ENCODE measurements around the gene LLGL1. TPM values are rescaled to one million over a fixed set of nuclear protein-coding genes. Genes with fewer than 3 reads are reported as not detected.

The LLGL1 gene
- total and polyA plus RNA-seq, 9 donors, result 2.5 to 28.0 (median 21.6) TPM

DNA sequence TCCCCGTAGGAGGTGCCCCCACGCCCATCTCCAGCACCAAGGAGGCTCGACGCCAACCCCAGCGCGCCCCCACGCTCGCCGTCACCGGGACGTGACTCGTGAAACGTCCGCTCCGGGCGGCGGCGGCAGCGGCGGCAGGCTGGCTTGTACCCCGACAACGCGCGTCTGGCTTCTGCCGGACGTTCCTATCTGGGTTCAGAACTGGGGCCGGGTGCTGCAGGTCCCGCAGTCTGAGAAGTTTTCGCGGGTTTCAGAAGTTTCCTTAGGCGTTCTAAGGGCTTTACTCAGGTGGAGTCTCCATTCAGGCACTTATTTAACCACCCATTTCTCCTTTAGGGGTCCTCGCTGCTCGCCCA, 42.5 kb upstream of the LLGL1 start:
- 0% methylated on average over 30 to 33 of the region's 33 CpGs for WGBS, 3 donors
- Histone ChIP-seq H3K4me3 (peak overlapping the region; percentile 95), H3K27ac (peak overlapping the region; percentile 73 to 94), H3K36me3 (no peaks in the 10 kb centered on the region), H3K4me1 (ENCODE audit: insufficient read depth) (peaks cover 16% of the 10 kb centered on the region), H3K27me3 (no peaks in the 10 kb centered on the region), H3K9me3 (no peaks in the 10 kb centered on the region)
- intact Hi-C loops (cut with DNase I), result no loop called here
- TF ChIP-seq POLR2A (IDR thresholded peaks at IDR 0.05) (peak; percentile 40), EP300 (IDR thresholded peaks at IDR 0.05) (no peak)
- peak; percentile 87 to 94 (median 92) for DNase-seq

DNA sequence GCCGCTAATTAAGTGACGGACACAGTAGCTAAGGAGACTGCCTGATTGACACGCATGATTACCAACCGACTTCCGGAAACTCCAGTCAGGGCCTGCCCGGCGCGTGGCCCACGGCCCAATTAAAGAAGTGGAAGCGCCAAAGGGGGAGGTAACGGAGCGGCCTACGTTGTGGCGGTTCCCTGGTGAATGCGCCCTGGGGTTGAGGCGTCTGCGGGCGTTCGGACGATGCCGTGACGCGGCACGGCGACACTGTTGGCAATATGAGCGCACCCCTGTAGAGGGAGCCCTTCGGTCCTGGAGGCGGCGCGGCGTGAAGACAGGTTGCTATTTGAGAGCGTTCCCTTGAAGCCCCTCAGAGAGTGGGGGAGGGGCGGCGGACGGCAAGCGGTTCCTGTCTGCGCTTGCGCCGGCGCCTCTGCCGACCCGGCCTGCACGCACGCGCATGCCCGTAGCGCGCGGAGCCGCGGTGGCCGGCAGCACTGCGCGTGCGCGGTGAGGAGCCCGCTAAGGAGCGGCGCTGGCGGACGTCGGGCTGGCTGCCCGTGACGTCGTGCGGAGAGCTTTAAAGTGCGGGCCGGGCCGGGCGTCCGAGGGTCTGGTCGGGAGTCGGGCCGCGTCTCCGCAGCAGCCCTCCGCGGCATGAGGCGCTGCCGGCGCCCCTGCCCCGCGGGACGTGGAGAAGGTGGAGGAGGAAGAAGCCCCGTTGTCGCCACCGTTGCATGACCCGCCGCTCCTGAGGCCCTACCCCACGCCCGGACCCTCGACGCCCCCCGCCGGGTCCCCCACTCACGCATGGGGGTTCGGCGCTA, 41.9 kb upstream of the LLGL1 start, which contains the start of gene ALKBH5:
ALKBH5 (plus strand) TSS at position 495 of the 809 bp plus-strand sequence. CDS start 416 bp downstream, outside the sequence.
- H3K36me3 ChIP-seq, result no peaks in the 10 kb centered on the region
- 0 to 1% (median 1%) methylated on average over 50 to 98 of the region's 98 CpGs for WGBS, 3 donors
- H3K9me3 ChIP-seq, result no peaks in the 10 kb centered on the region
- H3K27ac ChIP-seq, result peak within 1 kb of the TSS; percentile 73 to 94
- peak; percentile 96 to 98 (median 97) for DNase-seq
- no peaks in the 10 kb centered on the region for H3K27me3 ChIP-seq
- H3K4me3 ChIP-seq, result peak within 1 kb of the TSS; percentile 95
- peaks cover 21% of the 10 kb centered on the region for H3K4me1 ChIP-seq (ENCODE audit: insufficient read depth)
- TF ChIP-seq EP300 (IDR thresholded peaks at IDR 0.05) (peak; percentile 66), POLR2A (IDR thresholded peaks at IDR 0.05) (peak; percentile 99)
- TF ChIP-seq, protein P1, sequence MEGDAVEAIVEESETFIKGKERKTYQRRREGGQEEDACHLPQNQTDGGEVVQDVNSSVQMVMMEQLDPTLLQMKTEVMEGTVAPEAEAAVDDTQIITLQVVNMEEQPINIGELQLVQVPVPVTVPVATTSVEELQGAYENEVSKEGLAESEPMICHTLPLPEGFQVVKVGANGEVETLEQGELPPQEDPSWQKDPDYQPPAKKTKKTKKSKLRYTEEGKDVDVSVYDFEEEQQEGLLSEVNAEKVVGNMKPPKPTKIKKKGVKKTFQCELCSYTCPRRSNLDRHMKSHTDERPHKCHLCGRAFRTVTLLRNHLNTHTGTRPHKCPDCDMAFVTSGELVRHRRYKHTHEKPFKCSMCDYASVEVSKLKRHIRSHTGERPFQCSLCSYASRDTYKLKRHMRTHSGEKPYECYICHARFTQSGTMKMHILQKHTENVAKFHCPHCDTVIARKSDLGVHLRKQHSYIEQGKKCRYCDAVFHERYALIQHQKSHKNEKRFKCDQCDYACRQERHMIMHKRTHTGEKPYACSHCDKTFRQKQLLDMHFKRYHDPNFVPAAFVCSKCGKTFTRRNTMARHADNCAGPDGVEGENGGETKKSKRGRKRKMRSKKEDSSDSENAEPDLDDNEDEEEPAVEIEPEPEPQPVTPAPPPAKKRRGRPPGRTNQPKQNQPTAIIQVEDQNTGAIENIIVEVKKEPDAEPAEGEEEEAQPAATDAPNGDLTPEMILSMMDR (IDR thresholded peaks at IDR 0.05), result peak; percentile 6 to 43 (median 8)
- intact Hi-C loops (cut with DNase I), result no loop called here

DNA sequence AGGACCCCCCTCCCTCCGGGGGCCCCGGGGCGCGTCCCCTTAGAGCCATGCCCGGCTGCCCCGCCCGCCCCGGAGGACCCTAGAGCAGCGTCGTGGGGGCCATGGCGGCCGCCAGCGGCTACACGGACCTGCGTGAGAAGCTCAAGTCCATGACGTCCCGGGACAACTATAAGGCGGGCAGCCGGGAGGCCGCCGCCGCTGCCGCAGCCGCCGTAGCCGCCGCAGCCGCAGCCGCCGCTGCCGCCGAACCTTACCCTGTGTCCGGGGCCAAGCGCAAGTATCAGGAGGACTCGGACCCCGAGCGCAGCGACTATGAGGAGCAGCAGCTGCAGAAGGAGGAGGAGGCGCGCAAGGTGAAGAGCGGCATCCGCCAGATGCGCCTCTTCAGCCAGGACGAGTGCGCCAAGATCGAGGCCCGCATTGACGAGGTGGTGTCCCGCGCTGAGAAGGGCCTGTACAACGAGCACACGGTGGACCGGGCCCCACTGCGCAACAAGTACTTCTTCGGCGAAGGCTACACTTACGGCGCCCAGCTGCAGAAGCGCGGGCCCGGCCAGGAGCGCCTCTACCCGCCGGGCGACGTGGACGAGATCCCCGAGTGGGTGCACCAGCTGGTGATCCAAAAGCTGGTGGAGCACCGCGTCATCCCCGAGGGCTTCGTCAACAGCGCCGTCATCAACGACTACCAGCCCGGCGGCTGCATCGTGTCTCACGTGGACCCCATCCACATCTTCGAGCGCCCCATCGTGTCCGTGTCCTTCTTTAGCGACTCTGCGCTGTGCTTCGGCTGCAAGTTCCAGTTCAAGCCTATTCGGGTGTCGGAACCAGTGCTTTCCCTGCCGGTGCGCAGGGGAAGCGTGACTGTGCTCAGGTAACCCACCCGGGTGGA, 41.0 kb upstream of the LLGL1 start:
- peaks cover 23% of the 10 kb centered on the region for H3K4me1 ChIP-seq (ENCODE audit: insufficient read depth)
- TF ChIP-seq POLR2A (IDR thresholded peaks at IDR 0.05) (no peak), EP300 (IDR thresholded peaks at IDR 0.05) (no peak)
- TF ChIP-seq, protein P1 (IDR thresholded peaks at IDR 0.05), result no peak
- H3K4me3 ChIP-seq, result peak overlapping the region; percentile 95
- 0 to 1% (median 1%) methylated on average over 77 to 92 of the region's 92 CpGs for WGBS, 3 donors
- intact Hi-C loops (cut with DNase I), result loop anchor here in 1 of 4 donors (5.0 kb wide), 1 partner anchor 43 kb away; the partner anchor contains the start of gene LLGL1
- H3K27ac ChIP-seq, result peak overlapping the region; percentile 73 to 94
- H3K27me3 ChIP-seq, result no peaks in the 10 kb centered on the region
- H3K9me3 ChIP-seq, result no peaks in the 10 kb centered on the region
- no peaks in the 10 kb centered on the region for H3K36me3 ChIP-seq
- peak; percentile 39 to 73 (median 68) for DNase-seq

DNA sequence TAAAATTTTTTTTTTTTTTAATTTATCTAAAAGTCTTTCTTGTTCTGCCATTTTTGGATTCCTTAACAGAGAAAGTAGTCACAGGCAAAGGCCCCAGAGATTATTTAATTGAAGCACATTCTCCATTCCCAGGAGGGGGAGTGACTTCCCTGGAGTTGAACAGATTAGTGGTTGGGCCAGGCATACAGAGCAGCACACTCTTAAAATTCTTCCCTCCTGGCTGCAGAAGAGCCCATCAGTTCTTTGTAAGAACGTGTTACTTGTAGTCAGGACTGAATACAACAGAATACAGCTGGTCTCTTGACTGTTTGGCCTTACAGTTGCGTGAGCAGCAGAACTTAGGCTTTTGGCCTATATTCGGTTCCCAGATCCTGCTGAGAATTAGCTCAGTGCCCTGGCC, 40.0 kb upstream of the LLGL1 start:
- intact Hi-C loops (cut with DNase I), result loop anchor here in 1 of 4 donors (5.0 kb wide), 1 partner anchor 42 kb away; the partner anchor contains the start of gene LLGL1
- WGBS, 3 donors, result 2 to 5% (median 2%) methylated on average over 3 of the region's 3 CpGs
- H3K27ac ChIP-seq, result peak overlapping the region in 1 of 2 donors; percentile 18
- no peak for TF ChIP-seq EP300 (IDR thresholded peaks at IDR 0.05)
- no peak for TF ChIP-seq POLR2A (IDR thresholded peaks at IDR 0.05)
- TF ChIP-seq, protein P1 (IDR thresholded peaks at IDR 0.05), result no peak
- no peaks in the 10 kb centered on the region for H3K36me3 ChIP-seq
- no peaks in the 10 kb centered on the region for H3K9me3 ChIP-seq
- peaks cover 28% of the 10 kb centered on the region for H3K4me1 ChIP-seq (ENCODE audit: insufficient read depth)
- DNase-seq, result no peak
- no peaks in the 10 kb centered on the region for H3K27me3 ChIP-seq
- peak overlapping the region; percentile 95 for H3K4me3 ChIP-seq
